ENCODE measurements around the gene SSH3.

The SSH3 gene

DNA sequence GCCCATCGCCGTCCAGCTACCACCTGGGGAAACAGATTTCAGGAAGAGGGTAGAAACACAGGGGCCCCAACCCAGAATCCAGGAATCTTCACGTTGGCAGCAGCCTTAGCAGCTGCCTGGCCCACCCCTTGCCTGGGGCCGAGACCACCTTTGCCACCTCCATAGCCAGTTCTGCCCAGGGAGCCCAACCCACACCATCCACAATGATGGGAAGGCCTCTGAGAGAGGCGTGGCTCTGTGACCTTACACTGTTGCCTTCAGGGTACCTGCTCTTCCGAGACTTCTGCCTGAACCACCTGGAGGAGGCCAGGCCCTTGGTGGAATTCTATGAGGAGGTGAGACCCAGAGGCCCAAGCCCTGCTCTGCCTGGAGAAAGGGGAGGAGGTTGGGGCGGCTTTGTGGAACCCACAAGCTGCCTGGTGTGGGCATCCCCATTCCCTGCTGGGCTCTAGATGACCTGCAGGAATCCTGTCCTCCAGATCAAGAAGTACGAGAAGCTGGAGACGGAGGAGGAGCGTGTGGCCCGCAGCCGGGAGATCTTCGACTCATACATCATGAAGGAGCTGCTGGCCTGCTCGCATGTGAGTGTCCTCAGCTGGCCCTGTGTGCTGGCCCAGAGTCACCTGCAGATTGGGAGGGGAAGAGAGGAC is 24.3 kb upstream of the SSH3 start:
- no peak overlapping the region for H3K27ac ChIP-seq
- in situ Hi-C loops (cut with HindIII; ENCODE audit: low pct_ligation_motif_present, low sequenced_read_pairs), result no loop called here
- DNase-seq, result no peak
- H3K27me3 ChIP-seq (replicated peaks), result no peaks in the 10 kb centered on the region
- TF ChIP-seq, protein P1, sequence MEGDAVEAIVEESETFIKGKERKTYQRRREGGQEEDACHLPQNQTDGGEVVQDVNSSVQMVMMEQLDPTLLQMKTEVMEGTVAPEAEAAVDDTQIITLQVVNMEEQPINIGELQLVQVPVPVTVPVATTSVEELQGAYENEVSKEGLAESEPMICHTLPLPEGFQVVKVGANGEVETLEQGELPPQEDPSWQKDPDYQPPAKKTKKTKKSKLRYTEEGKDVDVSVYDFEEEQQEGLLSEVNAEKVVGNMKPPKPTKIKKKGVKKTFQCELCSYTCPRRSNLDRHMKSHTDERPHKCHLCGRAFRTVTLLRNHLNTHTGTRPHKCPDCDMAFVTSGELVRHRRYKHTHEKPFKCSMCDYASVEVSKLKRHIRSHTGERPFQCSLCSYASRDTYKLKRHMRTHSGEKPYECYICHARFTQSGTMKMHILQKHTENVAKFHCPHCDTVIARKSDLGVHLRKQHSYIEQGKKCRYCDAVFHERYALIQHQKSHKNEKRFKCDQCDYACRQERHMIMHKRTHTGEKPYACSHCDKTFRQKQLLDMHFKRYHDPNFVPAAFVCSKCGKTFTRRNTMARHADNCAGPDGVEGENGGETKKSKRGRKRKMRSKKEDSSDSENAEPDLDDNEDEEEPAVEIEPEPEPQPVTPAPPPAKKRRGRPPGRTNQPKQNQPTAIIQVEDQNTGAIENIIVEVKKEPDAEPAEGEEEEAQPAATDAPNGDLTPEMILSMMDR (IDR thresholded peaks at IDR 0.05; ENCODE audit: low read depth, low read length, missing control alignments), result no peak
- H3K36me3 ChIP-seq (replicated peaks), result peaks cover 48% of the 10 kb centered on the region
- H3K4me3 ChIP-seq (ENCODE audit: low read depth, low read length), result no peak overlapping the region

DNA sequence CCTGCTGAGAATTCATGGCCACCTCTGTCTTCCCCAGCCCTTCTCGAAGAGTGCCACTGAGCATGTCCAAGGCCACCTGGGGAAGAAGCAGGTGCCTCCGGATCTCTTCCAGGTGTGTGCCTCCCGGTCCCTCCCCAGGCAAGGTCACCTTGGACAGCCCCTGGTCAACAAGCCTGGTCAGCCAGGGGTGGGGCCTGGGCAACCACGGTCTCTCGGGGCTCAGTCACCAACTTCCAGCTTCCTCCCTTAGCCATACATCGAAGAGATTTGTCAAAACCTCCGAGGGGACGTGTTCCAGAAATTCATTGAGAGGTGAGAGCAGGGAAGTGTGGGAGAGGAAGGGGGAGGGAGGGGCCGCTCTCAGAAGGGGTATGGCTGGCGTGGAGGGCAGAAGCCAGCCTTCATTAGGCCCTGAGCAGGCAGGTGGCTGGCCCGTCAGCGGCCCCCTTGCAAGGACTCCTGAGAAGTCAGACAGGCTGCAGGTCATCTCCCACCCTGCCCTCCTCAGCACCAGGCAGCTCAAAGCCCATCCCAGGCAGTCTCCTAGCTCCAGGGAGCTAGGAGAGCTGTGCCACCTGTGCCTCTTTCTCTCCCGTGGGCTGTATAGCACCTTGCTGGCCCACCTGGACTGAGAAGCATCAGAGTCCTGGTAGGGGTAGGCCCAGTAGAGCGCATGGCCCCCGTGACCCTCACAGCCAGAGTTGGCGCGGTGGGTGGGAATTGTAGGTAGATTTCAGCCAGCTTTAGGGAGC is 23.6 kb upstream of the SSH3 start:
- H3K27ac ChIP-seq, result no peak overlapping the region
- TF ChIP-seq, protein P1 (IDR thresholded peaks at IDR 0.05; ENCODE audit: low read depth, low read length, missing control alignments), result no peak
- in situ Hi-C loops (cut with HindIII; ENCODE audit: low pct_ligation_motif_present, low sequenced_read_pairs), result no loop called here

DNA sequence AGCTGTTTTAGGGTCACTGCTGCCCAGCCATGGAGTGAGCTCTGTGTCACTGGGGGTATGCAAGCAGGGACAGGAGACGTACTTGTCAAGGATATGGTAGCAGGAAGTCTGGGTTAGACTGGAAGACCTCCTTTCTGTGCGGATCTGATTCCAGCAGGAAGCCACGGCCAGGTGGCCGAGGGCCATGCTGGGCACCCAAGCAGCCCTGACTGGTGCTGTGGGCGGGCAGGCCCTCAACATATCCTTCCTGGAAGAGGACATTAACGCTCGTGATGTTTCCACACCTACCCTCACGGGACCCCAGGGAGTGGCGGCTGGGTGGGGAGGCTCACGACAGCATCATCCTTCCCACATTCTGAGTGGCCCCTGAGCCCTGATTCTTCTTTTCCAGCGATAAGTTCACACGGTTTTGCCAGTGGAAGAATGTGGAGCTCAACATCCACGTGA is 23.0 kb upstream of the SSH3 start:
- TF ChIP-seq, protein P1 (IDR thresholded peaks at IDR 0.05; ENCODE audit: low read depth, low read length, missing control alignments), result no peak
- Histone ChIP-seq H3K27me3 (replicated peaks) (no peaks in the 10 kb centered on the region), H3K36me3 (replicated peaks) (peaks cover 59% of the 10 kb centered on the region), H3K27ac (no peak overlapping the region), H3K4me3 (ENCODE audit: low read depth, low read length) (no peak overlapping the region)
- in situ Hi-C loops (cut with HindIII; ENCODE audit: low pct_ligation_motif_present, low sequenced_read_pairs), result no loop called here
- DNase-seq, result no peak

More for the DNA sequence above, 23.6 kb upstream of the SSH3 start:
- Histone ChIP-seq H3K36me3 (replicated peaks) (peaks cover 54% of the 10 kb centered on the region), H3K27me3 (replicated peaks) (no peaks in the 10 kb centered on the region), H3K4me3 (ENCODE audit: low read depth, low read length) (no peak overlapping the region)
- DNase-seq, result no peak

DNA sequence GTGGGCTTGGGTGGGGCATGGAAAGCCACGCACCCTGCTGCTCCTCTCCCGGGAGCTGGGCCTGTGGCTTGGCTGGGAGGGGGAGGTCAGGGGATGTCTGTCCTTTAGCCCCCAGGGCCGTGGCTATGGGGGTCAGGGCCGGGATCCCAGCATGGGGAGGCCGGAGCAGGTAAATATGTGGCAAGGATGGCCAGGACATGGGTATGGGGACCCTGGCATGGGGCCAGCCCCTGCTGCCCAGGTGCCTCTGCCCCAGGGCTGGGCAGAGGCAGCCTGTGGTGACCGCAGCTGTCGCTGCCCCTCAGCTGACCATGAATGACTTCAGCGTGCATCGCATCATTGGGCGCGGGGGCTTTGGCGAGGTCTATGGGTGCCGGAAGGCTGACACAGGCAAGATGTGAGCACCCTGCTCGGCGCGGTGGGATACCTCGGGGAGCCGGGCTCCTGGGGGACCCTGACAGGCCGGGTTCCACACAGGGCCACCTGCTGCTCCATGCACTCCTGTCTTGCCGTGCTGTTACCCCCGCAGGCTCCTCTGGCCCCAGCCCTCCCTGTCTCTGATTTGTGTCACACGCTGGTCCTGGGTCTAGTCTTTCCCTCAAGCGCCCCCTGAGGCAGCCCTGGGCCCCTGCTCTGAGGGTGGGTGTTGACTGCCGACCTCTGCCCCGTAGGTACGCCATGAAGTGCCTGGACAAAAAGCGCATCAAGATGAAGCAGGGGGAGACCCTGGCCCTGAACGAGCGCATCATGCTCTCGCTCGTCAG is 22.4 kb upstream of the SSH3 start:
- DNase-seq, result no peak
- no peaks in the 10 kb centered on the region for H3K27me3 ChIP-seq (replicated peaks)
- no peak overlapping the region for H3K4me3 ChIP-seq (ENCODE audit: low read depth, low read length)
- TF ChIP-seq, protein P1 (IDR thresholded peaks at IDR 0.05; ENCODE audit: low read depth, low read length, missing control alignments), result no peak
- H3K36me3 ChIP-seq (replicated peaks), result peaks cover 64% of the 10 kb centered on the region
- in situ Hi-C loops (cut with HindIII; ENCODE audit: low pct_ligation_motif_present, low sequenced_read_pairs), result no loop called here
- H3K27ac ChIP-seq, result no peak overlapping the region

DNA sequence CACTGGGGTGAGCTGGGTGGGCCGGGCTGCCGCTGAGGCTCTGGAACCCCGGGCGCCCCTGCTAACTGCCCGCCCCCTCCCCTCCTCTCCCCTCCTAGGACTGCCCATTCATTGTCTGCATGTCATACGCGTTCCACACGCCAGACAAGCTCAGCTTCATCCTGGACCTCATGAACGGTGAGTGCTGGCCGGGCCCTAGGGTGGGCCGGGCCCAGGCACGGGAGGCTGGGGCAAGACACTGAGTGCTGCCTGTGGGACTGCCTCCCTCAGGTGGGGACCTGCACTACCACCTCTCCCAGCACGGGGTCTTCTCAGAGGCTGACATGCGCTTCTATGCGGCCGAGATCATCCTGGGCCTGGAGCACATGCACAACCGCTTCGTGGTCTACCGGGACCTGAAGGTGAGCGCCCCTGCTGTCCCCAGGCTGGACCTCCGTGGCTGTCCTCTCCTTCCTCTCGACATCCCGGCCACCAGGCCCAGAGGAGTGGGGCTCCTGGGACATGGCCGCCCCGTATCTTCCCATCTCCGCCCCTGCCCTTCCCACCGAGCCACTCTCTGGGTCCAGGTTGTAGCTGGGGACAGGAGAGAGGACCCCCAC is 21.7 kb upstream of the SSH3 start:
- Histone ChIP-seq H3K27me3 (replicated peaks) (no peaks in the 10 kb centered on the region), H3K4me3 (ENCODE audit: low read depth, low read length) (no peak overlapping the region), H3K36me3 (replicated peaks) (peaks cover 67% of the 10 kb centered on the region), H3K27ac (no peak overlapping the region)
- in situ Hi-C loops (cut with HindIII; ENCODE audit: low pct_ligation_motif_present, low sequenced_read_pairs), result no loop called here
- DNase-seq, result no peak
- TF ChIP-seq, protein P1 (IDR thresholded peaks at IDR 0.05; ENCODE audit: low read depth, low read length, missing control alignments), result no peak
